Measurements from ENCODE around the gene RBBP8. TPM values are rescaled to one million over a fixed set of nuclear protein-coding genes. Genes with fewer than 3 reads are reported as not detected.

Gene RBBP8
- total RNA-seq, 1 experiment from 2014 or later = 65.2 TPM

DNA sequence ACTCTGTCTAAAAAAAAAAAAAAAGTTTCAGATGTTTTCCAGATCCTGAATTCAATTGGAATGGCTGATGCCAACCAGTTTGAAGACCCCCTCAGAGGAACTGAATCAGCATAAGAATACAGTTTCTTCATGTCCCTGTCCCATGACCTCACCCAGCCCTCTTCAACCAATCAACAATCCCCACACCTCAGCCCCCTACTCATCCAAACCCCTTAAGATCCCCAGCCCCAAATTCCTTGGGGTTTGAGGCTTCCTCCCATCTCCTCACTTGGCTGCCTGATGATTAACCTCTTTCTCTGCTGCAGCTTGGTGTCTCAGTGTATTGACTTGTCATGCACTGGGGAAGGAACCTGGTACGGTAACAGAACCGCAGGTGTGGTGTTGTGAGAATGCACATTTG lies 104.5 kb downstream of the RBBP8 start:
- DNase-seq = no peak
- no peak overlapping the region for H3T11ph ChIP-seq (ENCODE audit: low read length)
- H2BK120ac ChIP-seq (ENCODE audit: low read depth, low read length, poor library complexity, severe bottlenecking) = no peak overlapping the region
- H3K18ac ChIP-seq (ENCODE audit: insufficient read length, low read depth, low read length) = no peak overlapping the region
- TF ChIP-seq, protein P1, sequence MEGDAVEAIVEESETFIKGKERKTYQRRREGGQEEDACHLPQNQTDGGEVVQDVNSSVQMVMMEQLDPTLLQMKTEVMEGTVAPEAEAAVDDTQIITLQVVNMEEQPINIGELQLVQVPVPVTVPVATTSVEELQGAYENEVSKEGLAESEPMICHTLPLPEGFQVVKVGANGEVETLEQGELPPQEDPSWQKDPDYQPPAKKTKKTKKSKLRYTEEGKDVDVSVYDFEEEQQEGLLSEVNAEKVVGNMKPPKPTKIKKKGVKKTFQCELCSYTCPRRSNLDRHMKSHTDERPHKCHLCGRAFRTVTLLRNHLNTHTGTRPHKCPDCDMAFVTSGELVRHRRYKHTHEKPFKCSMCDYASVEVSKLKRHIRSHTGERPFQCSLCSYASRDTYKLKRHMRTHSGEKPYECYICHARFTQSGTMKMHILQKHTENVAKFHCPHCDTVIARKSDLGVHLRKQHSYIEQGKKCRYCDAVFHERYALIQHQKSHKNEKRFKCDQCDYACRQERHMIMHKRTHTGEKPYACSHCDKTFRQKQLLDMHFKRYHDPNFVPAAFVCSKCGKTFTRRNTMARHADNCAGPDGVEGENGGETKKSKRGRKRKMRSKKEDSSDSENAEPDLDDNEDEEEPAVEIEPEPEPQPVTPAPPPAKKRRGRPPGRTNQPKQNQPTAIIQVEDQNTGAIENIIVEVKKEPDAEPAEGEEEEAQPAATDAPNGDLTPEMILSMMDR (conservative IDR thresholded peaks at IDR 0.05) = no peak
- no CpG with 5 or more reads among the region's 2 CpGs for WGBS (ENCODE audit: extremely low coverage, insufficient read length, low lambda C conversion rate)
- no peaks in the 10 kb centered on the region for H3K9me3 ChIP-seq (ENCODE audit: control insufficient read depth, low read depth, low read length)
- 0 out of 5 replicates have a peak overlapping the region, but pooled peaks of 1 of the 2 experiments have one; percentile 36 for H3K4me3 Mint-ChIP-seq
- peaks cover 16 to 18% of the 10 kb centered on the region in 2 experiments for H3K4me1 Mint-ChIP-seq
- no peaks in the 10 kb centered on the region for H4K20me1 ChIP-seq (ENCODE audit: control insufficient read depth, insufficient read depth, insufficient read length)
- H4K8ac ChIP-seq (replicated peaks; ENCODE audit: insufficient read length, low read depth, low read length) = no peak overlapping the region
- no peak overlapping the region for H2BK12ac ChIP-seq (ENCODE audit: insufficient read length, low read depth, low read length)
- H3K36me3 Mint-ChIP-seq (ENCODE audit: insufficient read depth in 1 of 3, low read depth in 3 of 3) = peaks cover 0 to 5% (median 2%) of the 10 kb centered on the region in 3 experiments; a peak in 4 of 7 replicates
- no peak overlapping the region for H3K4me2 ChIP-seq (ENCODE audit: insufficient read depth, insufficient read length, low read length)
- H4K5ac ChIP-seq (ENCODE audit: insufficient read length, low read depth, low read length) = no peak overlapping the region
- no peak overlapping the region for H2BK20ac ChIP-seq (ENCODE audit: low read depth, low read length, poor library complexity, severe bottlenecking)
- no peaks in the 10 kb centered on the region; the same call in 1 of the 2 replicates for H3K4me1 ChIP-seq (ENCODE audit: insufficient read depth, low read length)
- no peaks in the 10 kb centered on the region for H3K79me2 ChIP-seq (ENCODE audit: insufficient read depth, low read length)
- H3K27me3 ChIP-seq (ENCODE audit: insufficient read depth, low read length) = no peaks in the 10 kb centered on the region
- no peak overlapping the region for H3K4ac ChIP-seq (ENCODE audit: low read depth, low read length)
- H3K9me3 Mint-ChIP-seq = peaks cover 0 to 7% of the 10 kb centered on the region in 2 experiments; a peak in 3 of 5 replicates
- H2AFZ ChIP-seq (ENCODE audit: low read length) = no peak overlapping the region
- H3K79me1 ChIP-seq (ENCODE audit: insufficient read depth, low read depth, low read length, poor library complexity, severe bottlenecking) = no peaks in the 10 kb centered on the region
- no peaks in the 10 kb centered on the region; the same call in 1 of the 2 replicates for H3K27me3 Mint-ChIP-seq (ENCODE audit: low read depth)
- no peak overlapping the region for H3K23ac ChIP-seq (ENCODE audit: insufficient read length, low read depth, low read length)
- no peak overlapping the region for H3K9ac ChIP-seq (ENCODE audit: extremely low read depth, insufficient read length, low read length)
- no peak overlapping the region for H3K56ac ChIP-seq (ENCODE audit: insufficient read length, low read depth, low read length)
- H2BK15ac ChIP-seq (ENCODE audit: low read depth, low read length) = no peak overlapping the region
- H4K91ac ChIP-seq (ENCODE audit: insufficient read length, low read depth, low read length) = no peak overlapping the region
- H3K27ac ChIP-seq (ENCODE audit: insufficient read length, low read depth, low read length) = no peak overlapping the region
- H2BK5ac ChIP-seq (ENCODE audit: insufficient read length, low read length) = no peak overlapping the region
- H3K23me2 ChIP-seq (ENCODE audit: insufficient read length, low read depth, low read length, poor library complexity, severe bottlenecking) = no peaks in the 10 kb centered on the region
- peak overlapping the region in 2 of 3 experiments; percentile 53 to 76; a peak in 4 of 7 replicates for H3K27ac Mint-ChIP-seq
- H3K14ac ChIP-seq (ENCODE audit: insufficient read depth, low read length) = no peak overlapping the region
- H2AK5ac ChIP-seq (ENCODE audit: insufficient read length, low read length) = no peak overlapping the region

All from H9 (cell line).